GM18520 (cell line): Measurements from ENCODE around the gene CXXC1.
A peak's percentile ranks its signal among the peaks of the same experiment; 100 is the strongest.
"Not testable (repeated sequence)": the region's sequence is repeated elsewhere in the genome, so short reads cannot be mapped to it uniquely, and the experiment has no call there.

Experiments
- ATAC-seq: cut with Tn5 transposase; IDR thresholded peaks from one replicate; pipeline ENCODE4 v1.9.1; 2021; ENCODE audit not compliant: unreplicated experiment

The CXXC1 gene

DNA sequence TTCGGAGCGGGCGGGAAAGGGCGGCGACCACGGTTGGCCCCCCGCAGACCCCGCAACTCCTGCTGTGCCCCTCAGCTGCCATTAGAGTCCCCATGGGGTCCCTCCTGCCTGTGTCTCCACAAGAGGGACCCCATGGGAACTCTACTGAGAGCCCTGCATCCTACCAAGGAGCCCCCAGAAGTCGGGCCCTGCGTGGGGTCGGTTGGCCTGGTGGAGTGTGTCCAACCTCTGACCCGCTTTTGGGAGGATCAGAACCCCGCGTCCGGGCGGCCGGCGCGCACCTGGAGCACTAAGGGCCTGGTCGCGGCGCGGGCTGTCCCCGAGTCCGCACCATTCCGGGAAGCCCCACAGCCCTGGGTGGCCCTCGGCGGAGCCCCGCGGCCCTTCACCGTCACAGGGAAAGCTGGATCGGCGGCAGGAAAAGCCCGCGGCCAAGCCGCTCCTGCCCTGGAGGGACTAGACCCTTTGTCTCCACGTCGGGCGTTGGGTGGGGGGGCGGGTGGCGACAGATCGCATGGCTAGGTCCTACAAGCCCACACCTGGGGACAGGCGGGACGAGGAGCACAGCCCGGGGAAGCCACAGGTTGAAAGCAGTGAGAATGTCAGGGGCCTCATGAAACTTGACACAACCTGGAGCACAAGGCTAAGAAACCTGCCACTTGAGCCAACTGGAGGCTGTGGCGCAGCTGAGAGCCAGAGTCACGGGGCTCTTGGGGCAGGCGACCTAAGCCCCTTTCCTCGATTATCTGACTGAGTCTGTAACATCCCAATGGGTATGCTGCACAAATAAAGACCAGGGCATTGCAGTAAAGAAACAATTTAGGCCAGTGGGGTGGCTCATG, 11.2 kb upstream of the CXXC1 start:
- ATAC-seq = no peak

DNA sequence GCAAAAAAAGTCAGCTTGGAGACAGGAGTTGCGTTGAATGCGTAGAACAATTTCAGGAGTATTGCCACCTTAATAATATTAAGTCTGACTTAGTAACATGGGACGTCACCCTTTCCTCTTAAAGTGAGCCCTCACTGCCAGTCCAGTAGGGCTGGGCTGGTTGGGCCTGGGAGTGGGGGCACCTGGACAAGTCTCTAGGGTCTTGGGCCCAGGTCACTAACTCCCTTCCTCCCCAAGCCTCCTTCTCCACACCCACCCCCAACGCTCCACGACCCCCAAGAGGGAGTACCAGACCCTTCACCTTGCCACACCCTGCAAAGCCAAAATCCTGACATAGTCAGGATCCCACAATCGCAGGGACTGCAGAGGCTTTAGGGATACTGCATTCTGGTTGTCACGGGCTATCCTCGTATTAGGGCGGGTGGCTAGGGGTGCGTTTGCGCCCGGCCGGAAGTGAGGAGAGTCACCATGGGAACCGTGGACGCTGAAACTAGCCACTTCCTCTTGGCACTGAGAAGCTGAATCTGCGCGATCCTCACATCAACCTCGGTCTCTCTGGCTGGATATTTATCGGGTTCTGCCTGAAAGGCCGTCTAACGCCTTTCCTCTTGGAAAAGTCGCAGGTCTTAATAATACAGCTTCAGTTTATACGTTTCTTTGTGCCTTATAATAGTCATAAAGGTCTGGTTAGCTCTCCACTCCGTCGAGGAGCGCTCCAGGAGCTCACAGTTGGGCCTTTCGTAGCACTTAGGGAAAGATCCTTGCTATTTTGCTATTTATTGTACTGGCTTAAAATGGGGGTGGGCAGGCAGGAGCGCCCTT, 10.3 kb upstream of the CXXC1 start:
- ATAC-seq = peak; percentile 99

DNA sequence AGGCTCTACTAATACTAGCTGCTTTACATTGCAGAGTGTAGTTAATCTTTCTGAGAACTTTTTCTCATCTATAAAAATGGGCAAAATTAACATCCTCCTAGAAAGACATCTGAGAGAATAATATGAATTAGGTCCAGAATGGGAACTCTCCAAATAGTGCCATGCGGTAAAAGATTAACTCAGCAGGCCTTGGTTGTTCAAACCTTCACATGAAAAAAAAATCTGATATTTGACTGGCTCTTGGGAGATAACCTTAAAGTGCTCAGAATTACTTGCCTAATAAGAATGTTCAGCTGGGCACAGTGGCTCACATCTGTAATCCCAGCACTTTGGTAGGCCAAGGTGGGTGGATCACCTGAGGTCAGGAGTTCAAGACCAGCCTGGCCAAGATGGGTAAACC, 5.5 kb upstream of the CXXC1 start:
- ATAC-seq = no peak

DNA sequence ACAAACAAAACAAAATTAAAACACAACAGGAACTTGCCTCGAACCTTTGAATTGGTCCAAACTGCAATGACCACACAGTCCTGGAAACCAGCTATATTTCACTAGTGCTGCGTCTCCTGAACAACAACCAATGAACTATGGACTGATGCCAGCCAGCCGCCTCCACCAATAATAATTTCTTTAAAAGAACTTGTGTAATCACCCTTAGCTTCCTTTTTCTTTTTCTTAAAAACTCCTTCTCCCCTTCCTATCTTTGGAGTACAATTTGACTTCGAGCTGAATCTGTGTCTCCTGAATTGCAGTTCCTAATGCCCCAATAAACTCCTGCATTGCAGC, 1.6 kb upstream of the CXXC1 start:
- ATAC-seq = no peak

DNA sequence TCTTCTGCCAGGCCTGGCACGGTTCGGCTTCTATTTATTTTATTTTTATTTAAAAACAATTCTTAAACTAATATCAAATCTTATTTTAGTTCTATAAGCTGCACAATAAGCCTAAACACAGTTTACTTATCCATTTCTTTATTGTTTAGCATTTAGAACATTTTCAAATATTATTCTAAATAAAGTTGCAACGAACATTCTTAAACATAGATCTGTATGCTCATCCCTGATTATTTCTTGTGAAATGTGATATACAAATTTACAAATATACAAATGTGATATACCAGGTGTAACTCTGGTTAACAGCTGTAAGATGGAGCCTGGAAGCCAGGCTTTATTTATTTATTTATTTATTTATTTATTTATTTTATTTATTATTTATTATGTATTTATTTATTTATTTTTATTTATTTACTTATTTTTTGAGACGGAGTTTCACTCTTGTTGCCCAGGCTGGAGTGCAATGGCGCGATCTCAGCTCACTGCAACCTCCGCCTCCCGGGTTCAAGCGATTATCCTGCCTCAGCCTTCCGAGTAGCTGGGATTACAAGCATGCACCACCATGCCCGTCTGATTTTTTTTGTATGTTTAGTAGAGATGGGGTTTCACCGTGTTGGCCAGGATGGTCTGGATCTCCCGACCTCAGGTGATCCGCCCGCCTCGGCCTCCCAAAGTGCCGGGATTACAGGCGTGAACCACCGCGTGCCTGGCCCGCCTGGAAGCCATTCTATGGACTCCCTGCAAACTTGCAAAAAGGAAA, 1.0 kb upstream of the CXXC1 start:
- not testable (repeated sequence) for ATAC-seq

DNA sequence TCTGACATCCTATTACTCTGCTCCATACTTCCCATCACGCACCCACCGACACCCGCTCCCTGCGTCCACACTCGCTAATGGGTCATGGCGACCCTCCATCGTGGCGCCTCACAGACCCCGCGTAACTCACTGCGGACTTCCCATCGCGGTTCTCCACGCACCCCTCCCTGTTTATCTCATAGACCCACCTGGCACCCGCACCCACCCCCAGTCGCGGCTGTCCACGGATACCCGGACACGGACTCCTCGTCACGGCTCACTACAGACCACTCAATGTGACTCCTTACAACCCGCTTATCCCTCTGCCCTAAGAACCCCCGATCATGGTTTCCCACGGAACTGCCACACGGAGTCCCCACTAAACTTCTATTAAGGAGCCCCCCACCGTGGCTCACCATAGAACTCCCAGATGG, 458 bp downstream of the CXXC1 start:
- no peak for ATAC-seq

DNA sequence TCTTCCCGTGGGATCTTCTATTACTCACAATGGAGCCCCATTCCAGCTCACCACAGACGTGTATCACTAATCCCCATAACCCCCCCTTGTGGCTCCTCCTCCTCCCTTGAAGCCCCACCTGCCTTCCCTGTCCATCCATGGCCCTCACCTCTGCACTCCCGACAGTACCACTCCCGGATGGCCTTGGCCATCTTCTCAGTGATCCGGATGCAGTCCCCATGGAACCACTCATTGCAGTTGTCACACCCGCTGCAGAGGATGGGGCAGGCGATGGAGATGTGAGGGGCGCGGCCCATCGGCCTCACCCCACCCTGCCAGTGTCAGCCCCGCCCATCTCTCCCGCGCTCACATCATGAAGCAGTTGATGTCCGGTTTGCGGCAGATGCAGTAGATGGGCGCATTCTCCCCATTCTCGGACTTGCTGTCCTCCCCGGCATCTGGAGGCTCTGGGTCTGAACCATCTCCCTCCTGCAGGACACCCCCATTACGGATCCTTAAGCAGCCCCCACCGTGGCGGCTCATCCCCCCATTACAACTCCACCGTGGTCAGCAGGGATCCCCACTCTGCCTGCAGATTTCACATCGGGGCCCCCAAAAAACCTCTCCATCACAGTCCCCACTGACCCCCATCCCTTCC, 983 bp downstream of the CXXC1 start:
- no peak for ATAC-seq

DNA sequence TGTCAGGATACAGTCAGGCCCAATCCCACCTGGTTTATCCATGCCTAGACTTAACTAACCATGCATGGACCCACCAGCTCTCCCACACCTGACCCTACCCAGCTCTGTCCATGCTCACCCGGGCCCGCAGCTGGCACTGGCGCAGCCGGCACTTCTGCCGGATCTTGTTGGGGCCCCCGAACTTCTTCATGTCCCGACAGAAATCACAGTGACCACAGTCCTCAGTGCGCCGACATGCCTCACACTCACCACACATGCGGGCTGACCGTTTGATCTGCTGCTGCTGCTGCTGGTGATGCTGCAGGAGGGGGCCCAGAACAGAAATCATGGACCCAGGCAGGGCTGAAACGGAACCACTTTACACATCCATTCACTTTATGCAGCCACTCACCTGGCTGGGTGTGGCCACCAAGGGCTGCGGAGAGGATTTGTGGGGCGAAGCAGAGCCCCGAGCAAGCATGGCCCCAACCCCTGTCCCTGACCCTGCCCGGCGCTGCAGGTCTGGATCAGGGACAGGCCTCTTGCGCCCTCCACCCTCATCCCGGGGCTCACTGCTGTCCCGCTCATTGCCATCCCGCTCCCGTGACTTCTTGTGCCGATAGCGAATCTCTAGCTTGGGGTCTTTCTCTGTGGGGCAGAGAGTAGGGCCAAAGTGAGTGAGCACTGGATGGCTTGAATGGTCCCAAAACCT, 1.7 kb downstream of the CXXC1 start:
- no peak for ATAC-seq

DNA sequence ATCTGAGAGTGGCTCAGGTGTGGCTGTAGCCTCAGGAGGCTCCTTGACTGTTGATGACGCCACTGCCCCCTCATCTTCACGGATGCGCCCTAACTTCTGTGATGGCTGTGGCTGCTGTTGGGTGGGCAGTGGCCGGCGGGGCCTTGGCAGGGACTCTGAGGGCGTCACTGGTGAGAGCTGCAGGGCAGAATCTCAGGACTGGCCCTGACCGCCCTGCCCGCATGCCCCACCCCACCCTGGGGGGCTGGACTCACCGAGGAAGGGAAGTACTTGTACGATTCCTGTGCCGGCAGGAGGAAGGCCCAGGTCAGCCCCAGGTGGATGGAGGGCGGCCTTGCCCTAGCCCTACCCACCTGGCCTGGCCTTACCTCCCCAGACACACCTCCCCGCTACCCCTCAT, 2.4 kb downstream of the CXXC1 start:
- ATAC-seq = no peak

DNA sequence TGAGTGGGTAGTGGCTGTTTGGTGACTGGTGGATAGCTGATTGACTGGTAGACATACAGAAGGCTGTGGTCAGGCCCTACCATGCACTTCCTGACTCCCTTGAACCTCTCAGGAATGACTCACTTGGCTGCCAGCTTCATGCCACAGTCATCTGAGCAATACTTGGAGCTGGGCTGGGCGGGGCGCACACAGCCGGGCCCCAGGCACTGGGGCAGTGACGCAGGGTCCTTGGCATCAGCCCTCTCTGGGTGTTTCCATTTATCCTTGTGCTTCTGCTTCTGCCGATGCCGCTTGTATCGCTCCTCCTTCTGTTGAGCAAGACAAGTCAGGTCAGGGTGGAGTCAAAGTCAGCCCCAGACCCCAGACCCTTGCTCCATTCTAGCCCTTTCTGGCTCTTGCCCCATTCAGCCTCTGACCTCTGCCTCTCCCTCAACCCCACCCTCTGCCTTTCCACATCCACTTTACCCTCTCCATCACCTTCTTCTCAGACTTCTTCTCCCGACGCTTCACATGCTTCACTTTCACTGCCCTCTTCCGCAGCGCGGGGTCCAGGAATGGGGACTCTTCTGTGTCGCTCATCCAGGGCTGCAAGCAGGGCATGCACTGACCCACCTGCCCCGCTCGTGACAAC, 3.1 kb downstream of the CXXC1 start:
- no peak for ATAC-seq

DNA sequence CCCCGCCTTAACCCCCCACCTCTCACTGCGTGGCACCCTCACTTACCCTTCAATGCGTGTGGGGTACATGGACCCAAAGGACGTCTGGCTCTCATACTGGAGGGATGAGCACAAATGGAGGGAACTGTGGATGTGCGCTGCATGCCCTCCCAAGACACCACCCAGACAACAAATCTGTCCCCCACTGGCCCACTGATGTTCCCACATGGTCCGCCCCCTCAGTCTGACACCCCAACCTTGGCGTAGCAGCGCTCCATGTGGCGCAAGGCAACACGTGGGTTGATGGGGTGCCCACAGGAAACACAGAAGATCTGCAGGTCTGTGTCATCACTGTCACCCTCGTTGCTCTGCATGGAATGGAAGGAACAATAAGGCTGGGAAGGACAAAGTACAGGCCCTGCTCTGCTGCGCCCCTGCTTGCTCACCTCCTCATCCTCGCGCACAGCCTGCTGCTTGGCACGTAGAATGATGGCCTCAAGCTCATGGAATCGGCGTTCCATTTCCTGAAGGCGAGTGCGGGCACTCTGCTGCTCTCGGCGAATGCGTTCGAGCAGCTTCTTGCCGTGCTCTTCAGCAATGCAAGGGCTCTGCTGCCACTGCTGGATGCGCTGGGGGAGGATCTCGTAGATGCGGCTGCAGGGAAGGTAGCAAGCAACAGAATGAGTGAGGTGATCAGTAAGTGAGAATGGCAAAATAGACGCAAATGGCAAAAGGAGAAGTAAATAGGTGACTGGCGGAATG, 3.9 kb downstream of the CXXC1 start:
- no peak for ATAC-seq

DNA sequence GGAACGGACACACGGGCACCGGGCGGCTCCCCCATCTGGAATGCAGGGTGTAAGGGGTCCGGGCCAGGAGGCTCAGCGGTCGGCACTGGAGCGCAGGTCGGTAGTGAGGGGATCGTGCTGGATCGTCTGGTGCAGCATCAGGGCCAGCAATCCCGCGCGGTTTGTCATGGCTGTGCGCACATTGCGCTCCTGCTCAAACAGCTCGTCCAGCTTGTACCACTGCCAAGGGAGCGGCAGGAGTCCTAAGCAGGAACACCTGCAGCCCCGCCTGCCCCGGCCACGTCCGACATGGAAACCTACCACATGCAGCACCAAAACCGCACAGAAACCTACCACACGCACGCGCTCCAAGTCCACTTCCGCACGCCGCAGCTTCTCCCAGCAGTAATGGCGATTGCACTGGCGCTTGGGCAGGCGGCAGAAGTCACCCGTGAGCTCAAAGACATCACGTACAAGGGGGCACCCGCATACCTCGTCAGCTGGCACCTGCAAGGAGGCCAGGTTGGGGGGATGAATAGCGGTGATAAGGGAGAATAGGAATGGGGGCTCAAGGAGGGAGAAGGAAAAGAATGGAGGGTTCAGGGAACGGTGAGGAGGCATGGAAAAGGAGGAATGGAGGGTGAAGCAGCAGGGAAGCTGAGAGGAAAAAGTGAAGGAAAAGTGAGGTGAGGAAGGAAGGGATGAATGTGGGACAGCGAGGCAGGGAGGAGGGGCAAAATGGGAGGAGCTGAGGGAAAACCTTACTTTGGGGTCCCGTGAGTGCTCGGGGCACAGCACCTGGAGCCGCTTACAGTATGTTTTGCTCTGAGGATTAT, 4.8 kb downstream of the CXXC1 start:
- no peak for ATAC-seq

DNA sequence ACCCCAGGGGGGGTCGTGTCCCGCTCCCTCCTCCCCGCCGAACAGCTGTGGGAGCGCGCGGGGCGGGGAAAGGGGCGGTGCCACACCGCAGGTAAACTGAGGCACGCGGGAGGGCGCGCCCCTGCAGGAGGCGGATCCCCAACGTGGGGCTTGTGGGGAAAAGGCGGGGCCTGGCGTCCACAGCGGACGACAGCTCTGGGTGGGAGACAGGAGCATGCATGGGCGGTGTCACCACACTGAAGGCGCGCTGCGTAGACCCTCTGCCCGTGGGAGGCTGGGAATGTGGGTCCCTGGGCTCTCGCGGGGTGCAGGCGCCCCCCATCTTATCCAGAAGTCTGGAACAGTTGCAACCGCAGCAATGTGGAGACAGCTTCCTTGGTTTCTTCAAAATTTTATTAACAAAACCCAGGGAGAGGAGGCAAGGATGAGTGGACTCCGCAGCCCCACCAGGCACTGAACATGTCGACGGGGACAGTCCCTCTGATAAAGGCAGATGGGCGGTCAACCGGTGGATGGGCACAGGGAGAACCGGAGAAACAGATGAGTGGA, 5.4 kb downstream of the CXXC1 start:
- ATAC-seq = no peak

DNA sequence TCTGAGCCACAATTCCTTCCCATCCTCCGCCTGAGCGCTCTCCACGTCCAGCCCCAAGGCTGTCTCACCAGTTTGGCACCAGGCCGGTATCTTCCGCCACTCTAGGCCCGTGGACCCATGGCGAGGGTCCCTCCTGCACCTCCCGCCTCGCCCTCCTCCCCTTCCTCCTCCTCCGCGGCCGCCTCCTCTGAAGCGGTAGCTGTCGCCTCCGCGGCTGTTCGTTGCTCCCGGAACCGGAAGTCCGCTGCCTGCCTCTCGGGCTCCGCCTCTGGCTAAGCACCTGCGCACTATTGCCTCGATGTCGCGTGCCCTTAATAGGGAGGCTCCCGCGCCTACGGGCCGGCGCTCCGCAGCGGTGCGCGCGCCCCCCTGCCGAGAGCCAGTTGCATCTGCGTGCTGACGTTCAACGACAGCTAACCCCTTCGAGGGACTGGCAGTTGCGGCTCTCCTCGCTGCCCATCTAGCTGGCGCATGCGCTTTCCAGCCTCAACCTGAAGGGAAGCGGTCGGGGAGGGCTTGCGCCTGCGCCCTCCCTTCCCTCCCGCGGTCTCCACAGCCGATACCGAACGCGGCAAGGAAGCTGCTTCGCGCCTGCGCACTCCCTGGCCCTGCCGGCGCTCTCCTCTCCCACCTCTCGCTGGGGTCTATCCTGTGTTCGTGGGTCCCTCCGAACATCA, 6.1 kb downstream of the CXXC1 start, which contains the start of gene MBD1:
Gene MBD1, minus strand, starts transcription at position 229 of the 677 bp plus-strand sequence. CDS start 1,531 bp downstream, outside the sequence.
- ATAC-seq = peak; percentile 91

DNA sequence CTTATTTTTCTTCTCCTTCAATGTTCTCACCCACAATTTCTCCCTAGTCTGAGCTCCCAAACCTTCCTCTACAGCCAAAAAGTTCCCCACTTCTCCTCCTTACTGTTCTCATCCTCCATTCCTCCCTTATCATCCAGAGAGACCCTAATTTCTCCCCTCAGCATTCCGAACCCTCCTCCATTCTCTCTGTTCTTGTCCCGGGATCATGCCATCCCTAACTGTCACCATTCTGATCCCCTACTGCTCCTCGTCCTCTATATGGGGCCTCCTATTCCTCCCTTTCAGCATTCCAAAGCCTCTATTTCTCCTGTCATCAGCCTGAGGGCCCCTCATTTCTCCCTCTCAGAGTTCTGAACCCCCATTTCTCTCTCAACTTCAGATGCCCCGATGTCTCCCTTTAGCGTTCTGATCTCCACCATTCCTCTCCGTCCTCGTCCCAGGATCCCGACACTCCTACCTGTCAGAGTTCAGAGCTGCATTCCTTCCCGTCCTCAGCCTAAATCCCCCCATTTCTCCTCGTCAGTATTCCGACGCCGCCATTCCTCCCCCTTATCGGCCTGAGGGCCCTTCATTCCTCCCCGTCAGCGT, 6.7 kb downstream of the CXXC1 start:
- no peak for ATAC-seq

DNA sequence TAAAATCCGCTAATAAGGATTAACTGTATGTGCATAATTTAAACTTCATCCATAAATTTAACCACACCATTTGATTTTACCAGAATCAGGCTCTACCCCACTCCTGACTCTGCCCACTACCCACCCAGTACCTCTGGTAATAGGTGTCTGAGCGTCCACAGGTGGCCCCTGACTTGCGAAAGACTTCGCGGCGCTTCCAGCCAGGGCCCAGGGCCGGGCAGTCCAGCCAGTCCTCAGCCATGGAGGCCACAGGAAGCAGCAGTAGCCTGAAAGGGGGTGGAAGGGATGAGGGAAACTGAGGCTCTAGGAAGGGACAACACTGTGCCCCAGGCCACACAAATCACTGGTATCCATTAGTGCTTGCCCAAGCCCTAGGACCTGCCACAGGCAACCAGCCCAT, 7.7 kb downstream of the CXXC1 start:
- no peak for ATAC-seq

DNA sequence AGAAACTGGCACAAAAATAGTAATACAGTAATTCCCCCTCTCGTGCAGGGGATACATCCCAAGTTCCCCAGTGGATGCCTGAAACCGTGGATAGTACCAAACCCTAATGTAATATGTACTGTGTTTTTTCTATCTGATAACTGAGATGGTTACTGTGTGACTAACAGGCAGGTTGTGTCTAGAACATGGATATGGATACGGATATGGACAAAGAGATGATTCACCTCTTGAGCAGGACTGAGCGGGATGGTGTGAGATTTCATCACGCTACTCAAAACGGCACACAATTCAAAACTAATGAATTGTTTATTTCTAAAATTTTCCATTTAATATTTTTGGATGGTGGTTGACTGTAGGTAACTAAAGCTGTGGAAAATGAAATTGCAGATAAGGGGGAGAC, 9.6 kb downstream of the CXXC1 start:
- ATAC-seq = no peak
